T-helper 2 cell (primary cell): ENCODE results near the gene PRR13.
"Not testable (repeated sequence)": the region's sequence is repeated elsewhere in the genome, so short reads cannot be mapped to it uniquely, and the experiment has no call there.

Experiments used
- DNase-seq, 5 experiments: peaks; one replicate each; pipeline versions ENCODE4 v3.0.0 to v3.0.0-alpha.2; 2012 to 2022
- total RNA-seq, 2 donors: gene quantifications; one replicate each; lab custom pipeline; 2026; lab: John Stamatoyannopoulos, UW

Gene PRR13, protein sequence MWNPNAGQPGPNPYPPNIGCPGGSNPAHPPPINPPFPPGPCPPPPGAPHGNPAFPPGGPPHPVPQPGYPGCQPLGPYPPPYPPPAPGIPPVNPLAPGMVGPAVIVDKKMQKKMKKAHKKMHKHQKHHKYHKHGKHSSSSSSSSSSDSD
- 27.1 to 37.3 reads per million in 2 donors for total RNA-seq

- peak; percentile 94 to 99 (median 98) for DNase-seq
These were observed at the start of gene PRR13 for GRCh38 chr12:53441040-53441833. PRR13 (plus strand) TSS chr12:53441734; CDS start chr12:53442715, 981 bp downstream.

- no peak for DNase-seq
These were observed 41.6 kb upstream of the PRR13 start for GRCh38 chr12:53399896-53400295.

DNA sequence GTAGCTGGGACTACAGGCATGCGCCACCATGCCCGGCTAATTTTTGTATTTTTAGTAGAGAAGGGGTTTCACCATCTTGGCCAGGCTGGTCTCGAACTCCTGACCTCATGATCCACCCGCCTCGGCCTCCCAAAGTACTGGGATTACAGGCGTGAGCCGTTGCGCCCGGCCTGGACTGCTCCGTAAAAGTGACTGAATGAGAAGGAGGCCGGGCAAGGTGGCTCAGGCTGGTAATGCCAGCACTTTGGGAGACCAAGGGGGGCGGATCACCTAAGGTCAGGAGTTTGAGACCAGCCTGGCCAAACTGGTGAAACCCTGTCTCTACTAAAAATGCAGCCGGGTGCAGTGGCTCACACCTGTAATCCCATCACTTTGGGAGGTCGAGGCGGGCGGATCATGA, 39.2 kb upstream of the PRR13 start:
- not testable (repeated sequence) for DNase-seq

DNA sequence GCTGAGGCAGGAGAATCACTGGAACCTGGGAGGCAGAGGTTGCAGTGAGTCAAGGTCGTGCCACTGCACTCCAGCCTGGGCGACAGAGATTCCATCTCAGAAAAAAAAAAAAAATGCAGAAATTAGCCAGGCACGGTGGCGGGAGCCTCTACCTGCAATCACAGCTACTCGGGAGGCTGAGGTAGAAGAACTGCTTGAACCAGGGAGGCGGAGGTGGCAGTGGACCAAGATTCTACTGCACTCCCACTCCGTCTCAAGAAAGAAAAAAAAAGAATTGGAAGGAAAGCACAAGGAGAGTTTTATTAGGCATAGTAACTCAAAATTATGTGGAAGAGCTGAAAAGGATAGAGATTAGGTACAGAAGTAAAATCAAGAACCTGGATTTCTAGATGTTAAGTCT, 38.7 kb upstream of the PRR13 start:
- DNase-seq = no peak

GRCh38 chr12:53410951-53411350, 30.6 kb upstream of the PRR13 start:
- no peak for DNase-seq

DNA sequence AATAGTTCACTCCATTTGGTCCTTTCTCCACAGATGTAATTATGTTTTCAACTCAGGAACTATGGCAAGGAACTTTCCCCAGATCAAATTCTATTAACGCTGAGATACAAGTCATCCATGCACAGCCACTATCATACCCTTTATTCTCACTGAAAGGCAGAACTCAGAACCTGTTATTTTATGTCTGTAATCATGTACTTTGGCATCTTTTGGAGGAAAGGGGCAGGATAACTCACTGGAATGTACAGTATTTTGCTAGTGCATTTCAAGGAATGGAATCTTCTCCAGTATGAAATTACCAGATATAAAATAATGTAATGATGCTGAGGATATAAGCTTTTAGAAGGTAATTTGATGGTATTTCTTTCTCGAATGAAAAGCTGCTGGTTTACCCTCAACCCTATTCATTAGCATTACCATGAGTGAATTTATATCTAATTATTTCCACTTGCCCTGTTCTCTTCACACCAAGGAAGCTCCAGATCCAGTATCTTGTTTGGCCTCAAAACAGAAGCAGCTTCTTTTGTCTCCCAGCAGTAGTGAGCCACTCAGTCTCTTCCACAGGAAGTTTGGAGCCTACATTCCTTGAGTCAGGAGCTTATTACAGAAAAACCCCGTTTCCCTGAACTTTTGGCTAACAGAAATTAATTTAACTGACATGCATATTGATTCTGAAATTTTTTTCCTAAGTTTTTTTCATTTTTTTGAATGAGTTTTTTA, 27.9 kb upstream of the PRR13 start:
- DNase-seq = no peak

- no peak for DNase-seq
These were observed 26.6 kb upstream of the PRR13 start for GRCh38 chr12:53414756-53415417.

- DNase-seq = not testable (repeated sequence)
These were observed 25.7 kb upstream of the PRR13 start for GRCh38 chr12:53415752-53416389.

GRCh38 chr12:53417291-53417816, 24.2 kb upstream of the PRR13 start:
- DNase-seq = peak in 1 of 5 experiments; percentile 35

GRCh38 chr12:53418221-53418620, 23.3 kb upstream of the PRR13 start:
- DNase-seq = no peak

DNA sequence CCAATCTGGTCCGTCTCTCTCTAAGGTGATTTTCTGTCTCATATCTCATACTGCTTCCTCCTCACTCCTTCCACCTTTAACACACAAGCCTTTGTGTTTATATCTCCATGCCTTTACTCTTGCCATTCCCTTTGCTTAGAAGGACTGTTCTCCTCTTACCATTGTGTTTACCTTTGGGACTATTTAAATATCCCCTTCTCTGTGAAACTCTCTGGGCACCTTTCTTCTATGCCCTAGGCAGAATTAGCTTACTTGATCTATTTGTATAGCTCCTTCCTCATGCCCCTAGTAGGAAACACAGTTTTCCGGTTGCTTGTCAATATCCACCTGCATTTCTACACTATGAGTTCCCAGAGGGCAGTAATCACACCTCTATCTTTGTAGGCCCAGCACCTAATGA, 21.8 kb upstream of the PRR13 start:
- no peak for DNase-seq

DNA sequence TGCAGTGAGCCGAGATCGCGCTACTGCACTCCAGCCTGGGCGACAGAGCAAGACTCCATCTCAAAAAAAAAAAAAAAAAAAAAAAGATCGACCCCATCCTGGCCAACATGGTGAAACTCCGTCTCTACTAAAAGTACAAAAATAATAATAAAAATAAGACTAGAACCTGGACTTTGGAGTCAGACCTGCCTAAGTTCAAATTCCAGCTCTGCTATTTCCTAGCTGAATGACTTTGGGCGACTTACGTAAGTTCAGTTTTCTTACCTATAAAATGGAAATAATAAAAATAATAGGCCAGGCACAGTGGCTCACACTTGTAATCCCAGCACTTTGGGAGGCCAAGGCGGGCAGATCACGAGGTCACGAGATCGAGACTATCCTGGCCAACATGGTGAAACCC, 19.3 kb upstream of the PRR13 start:
- not testable (repeated sequence) for DNase-seq

- no peak for DNase-seq
These were observed 17.9 kb upstream of the PRR13 start, which contains the start of gene AMHR2 for GRCh38 chr12:53423597-53423996. AMHR2 (plus strand) TSS chr12:53423855; CDS start chr12:53423935, 80 bp downstream.

GRCh38 chr12:53424626-53425514, 16.7 kb upstream of the PRR13 start:
- no peak for DNase-seq

DNA sequence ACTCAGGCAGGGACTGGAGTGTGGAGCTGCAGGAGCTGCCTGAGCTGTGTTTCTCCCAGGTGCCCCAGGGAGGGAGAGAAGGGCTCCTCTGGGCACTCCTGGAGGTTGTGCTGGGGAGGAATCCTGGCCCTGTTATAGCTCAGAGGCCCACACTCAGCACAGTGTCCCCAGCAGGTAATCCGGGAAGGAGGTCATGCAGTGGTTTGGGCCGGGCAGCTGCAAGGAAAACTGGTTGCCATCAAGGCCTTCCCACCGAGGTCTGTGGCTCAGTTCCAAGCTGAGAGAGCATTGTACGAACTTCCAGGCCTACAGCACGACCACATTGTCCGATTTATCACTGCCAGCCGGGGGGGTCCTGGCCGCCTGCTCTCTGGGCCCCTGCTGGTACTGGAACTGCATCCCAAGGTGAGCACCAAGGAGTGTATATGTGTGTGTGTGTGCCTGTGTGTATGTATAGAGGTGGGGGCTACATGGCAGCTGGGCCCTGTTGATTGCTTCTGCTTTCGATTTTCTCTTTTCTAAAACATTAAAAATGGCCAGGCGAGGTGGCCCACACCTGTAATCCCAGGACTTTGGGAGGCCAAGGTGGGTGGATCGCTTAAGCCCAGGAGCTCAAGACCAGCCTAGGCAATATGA, 15.9 kb upstream of the PRR13 start:
- DNase-seq = no peak

GRCh38 chr12:53427905-53428594, 13.5 kb upstream of the PRR13 start:
- no peak for DNase-seq

DNA sequence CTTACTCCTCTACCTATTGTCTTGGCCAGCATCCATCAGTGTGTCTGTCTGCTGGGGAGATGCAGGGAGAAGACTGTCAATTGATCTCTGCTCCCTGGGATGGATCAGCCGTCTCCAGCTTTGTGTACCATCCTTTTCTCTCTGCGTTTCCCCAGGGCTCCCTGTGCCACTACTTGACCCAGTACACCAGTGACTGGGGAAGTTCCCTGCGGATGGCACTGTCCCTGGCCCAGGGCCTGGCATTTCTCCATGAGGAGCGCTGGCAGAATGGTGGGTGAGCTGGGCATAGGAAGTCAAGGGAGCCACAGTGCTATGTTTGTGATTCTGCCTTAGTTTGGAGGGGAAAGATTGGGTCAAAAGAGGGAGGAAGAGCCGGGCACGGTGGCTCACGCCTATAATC, 12.8 kb upstream of the PRR13 start:
- no peak for DNase-seq

GRCh38 chr12:53430116-53430515, 11.4 kb upstream of the PRR13 start:
- DNase-seq = no peak

DNA sequence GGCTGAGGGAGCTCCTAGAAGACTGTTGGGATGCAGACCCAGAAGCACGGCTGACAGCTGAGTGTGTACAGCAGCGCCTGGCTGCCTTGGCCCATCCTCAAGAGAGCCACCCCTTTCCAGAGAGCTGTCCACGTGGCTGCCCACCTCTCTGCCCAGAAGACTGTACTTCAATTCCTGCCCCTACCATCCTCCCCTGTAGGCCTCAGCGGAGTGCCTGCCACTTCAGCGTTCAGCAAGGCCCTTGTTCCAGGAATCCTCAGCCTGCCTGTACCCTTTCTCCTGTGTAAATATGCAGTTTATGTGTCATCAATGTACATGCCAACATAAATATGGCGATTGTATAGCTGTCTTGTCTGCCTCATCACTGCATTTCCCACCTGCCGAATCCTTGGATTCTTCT, 10.3 kb upstream of the PRR13 start:
- DNase-seq = no peak

- DNase-seq = not testable (repeated sequence)
These were observed 6.2 kb upstream of the PRR13 start for GRCh38 chr12:53435326-53435725.
